HEK293 (cell line): ENCODE measurements around the gene CACHD1.

ENCODE experiments used
- CTCF ChIA-PET: fragments of 350-600 bp; formaldehyde crosslinking; extraction: SDS; loops from one replicate; lab custom pipeline; 2021; ENCODE audit warnings: antibody characterized with exemption; lab: Yijun Ruan, JAX
- POLR2A ChIA-PET: fragments of 300-600 bp; formaldehyde crosslinking; extraction: SDS; loops from one replicate; lab custom pipeline; 2020; ENCODE audit warnings: antibody characterized with exemption, inconsistent platforms; lab: Yijun Ruan, JAX
- H3K27ac ChIP-seq: fragments of 200-500 bp; sonication (Bioruptor generic); 2 replicates; pipeline ENCODE4 v1.5.1; 2014; ENCODE audit warnings: low read depth, low read length, control low read depth, inconsistent platforms; ENCODE audit errors: extremely low read depth
- H3K36me3 ChIP-seq, 2 experiments: fragments of 200-500 bp in 1 of 2; sonication (Bioruptor generic) in 1 of 2; 1 replicate in 1 of 2; 2 replicates in 1 of 2; pipeline ENCODE4 v1.5.1; 2014 to 2017; ENCODE audit warnings: inconsistent platforms in 2 of 2, low read length in 2 of 2; ENCODE audit not compliant: control insufficient read depth in 2 of 2, insufficient read depth in 1 of 2
- H3K4me1 ChIP-seq: fragments of 200-500 bp; sonication (Bioruptor generic); 2 replicates; pipeline ENCODE4 v1.5.1; 2014; ENCODE audit warnings: mild to moderate bottlenecking, low read length, inconsistent platforms; ENCODE audit not compliant: control insufficient read depth, insufficient read depth
- H3K4me3 ChIP-seq: 2 replicates; pipeline ENCODE4 v1.5.1; 2011; ENCODE audit warnings: low read depth, mild to moderate bottlenecking, control low read depth, low read length, moderate library complexity
- H3K9me3 ChIP-seq: fragments of 200-500 bp; sonication (Bioruptor generic); 2 replicates; pipeline ENCODE4 v1.5.1; 2014; ENCODE audit warnings: low read depth, low read length, inconsistent platforms; ENCODE audit not compliant: control insufficient read depth, insufficient read depth
- HOXD13 ChIP-seq: sonication (generic); formaldehyde crosslinking; IDR thresholded peaks from 2 replicates; pipeline ENCODE4 v1.8.0; 2022; ENCODE audit warnings: missing genetic modification reagents, borderline replicate concordance
- MEIS1 ChIP-seq: sonication (generic); formaldehyde crosslinking; IDR thresholded peaks from 2 replicates; pipeline ENCODE4 v1.8.1; 2022; ENCODE audit warnings: missing genetic modification reagents, mild to moderate bottlenecking, borderline replicate concordance
- ZNF16 ChIP-seq: fragments of 450-650 bp; formaldehyde crosslinking; IDR thresholded peaks from 2 replicates; pipeline ENCODE4 v1.5.1; 2016; ENCODE audit warnings: low read depth, missing biosample characterization, missing genetic modification characterization
- ZNF223 ChIP-seq: fragments of 450-650 bp; formaldehyde crosslinking; IDR thresholded peaks from 2 replicates; pipeline ENCODE4 v1.5.1; 2016; ENCODE audit warnings: missing biosample characterization, missing genetic modification characterization
- ZNF292 ChIP-seq: fragments of 450-650 bp; formaldehyde crosslinking; IDR thresholded peaks from 2 replicates; pipeline ENCODE4 v1.5.1; 2016; ENCODE audit warnings: low read depth, missing biosample characterization, missing genetic modification characterization, borderline replicate concordance
- ZNF529 ChIP-seq: fragments of 450-650 bp; formaldehyde crosslinking; IDR thresholded peaks from 2 replicates; pipeline ENCODE4 v1.5.1; 2017; ENCODE audit warnings: missing genetic modification characterization, missing biosample characterization; ENCODE audit not compliant: insufficient replicate concordance
- ZNF624 ChIP-seq: fragments of 450-650 bp; formaldehyde crosslinking; IDR thresholded peaks from 2 replicates; pipeline ENCODE4 v1.5.1; 2017; ENCODE audit warnings: missing biosample characterization, missing genetic modification characterization
- ZNF629 ChIP-seq: fragments of 450-650 bp; formaldehyde crosslinking; IDR thresholded peaks from 2 replicates; pipeline ENCODE4 v1.5.1; 2017; ENCODE audit warnings: missing biosample characterization, missing genetic modification characterization
- ZNF768 ChIP-seq: fragments of 450-650 bp; formaldehyde crosslinking; IDR thresholded peaks from 2 replicates; pipeline ENCODE4 v1.5.1; 2018; ENCODE audit warnings: missing biosample characterization, mild to moderate bottlenecking, missing genetic modification characterization
- ZNF777 ChIP-seq: fragments of 450-650 bp; formaldehyde crosslinking; IDR thresholded peaks from 2 replicates; pipeline ENCODE4 v1.5.1; 2017; ENCODE audit warnings: missing biosample characterization, missing genetic modification characterization, borderline replicate concordance
- ZSCAN23 ChIP-seq: fragments of 450-650 bp; formaldehyde crosslinking; IDR thresholded peaks from 2 replicates; pipeline ENCODE4 v1.5.1; 2016; ENCODE audit warnings: missing biosample characterization, missing genetic modification characterization
- TF ChIP-seq, protein P1 (sequence below): fragments of 450-650 bp; formaldehyde crosslinking; IDR thresholded peaks from 2 replicates; pipeline ENCODE4 v1.5.1; 2016; ENCODE audit warnings: missing biosample characterization, missing genetic modification characterization
- TF ChIP-seq, protein P2 (sequence below): fragments of 450-650 bp; formaldehyde crosslinking; IDR thresholded peaks from 2 replicates; pipeline ENCODE4 v1.5.1; 2016; ENCODE audit warnings: missing biosample characterization, missing genetic modification characterization
- TF ChIP-seq, protein P3 (sequence below): fragments of 450-650 bp; formaldehyde crosslinking; IDR thresholded peaks from 2 replicates; pipeline ENCODE4 v1.5.1; 2016; ENCODE audit warnings: missing biosample characterization, missing genetic modification characterization
- TF ChIP-seq, protein P4 (sequence below): fragments of 450-650 bp; formaldehyde crosslinking; IDR thresholded peaks from 2 replicates; pipeline ENCODE4 v1.5.0; 2017; ENCODE audit warnings: missing biosample characterization, missing genetic modification characterization, borderline replicate concordance

The CACHD1 gene

DNA sequence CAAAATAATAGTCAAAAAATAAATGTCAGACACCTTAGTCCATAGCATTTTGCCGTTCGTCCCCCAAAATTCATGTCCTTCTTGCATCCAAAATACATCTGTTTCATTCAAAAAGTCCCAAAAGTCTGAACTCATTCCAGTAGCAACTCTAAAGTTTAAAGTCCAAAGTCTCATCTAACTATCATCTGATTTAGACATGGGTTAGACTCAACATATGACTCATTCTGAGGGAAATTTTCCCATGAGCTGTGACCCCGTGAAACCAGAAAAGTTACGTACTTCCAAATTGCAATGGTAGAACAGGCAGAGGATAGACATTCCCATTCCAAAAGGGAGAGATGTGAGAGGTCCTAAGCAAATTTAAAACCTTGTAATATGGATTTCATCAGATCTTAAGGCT is 48.6 kb upstream of the CACHD1 start:
- no peak for TF ChIP-seq ZNF529 (tag by site-specific recombination)
- TF ChIP-seq HOXD13 (CRISPR knock-in tag): no peak
- TF ChIP-seq ZNF629: no peak
- TF ChIP-seq, protein P1, sequence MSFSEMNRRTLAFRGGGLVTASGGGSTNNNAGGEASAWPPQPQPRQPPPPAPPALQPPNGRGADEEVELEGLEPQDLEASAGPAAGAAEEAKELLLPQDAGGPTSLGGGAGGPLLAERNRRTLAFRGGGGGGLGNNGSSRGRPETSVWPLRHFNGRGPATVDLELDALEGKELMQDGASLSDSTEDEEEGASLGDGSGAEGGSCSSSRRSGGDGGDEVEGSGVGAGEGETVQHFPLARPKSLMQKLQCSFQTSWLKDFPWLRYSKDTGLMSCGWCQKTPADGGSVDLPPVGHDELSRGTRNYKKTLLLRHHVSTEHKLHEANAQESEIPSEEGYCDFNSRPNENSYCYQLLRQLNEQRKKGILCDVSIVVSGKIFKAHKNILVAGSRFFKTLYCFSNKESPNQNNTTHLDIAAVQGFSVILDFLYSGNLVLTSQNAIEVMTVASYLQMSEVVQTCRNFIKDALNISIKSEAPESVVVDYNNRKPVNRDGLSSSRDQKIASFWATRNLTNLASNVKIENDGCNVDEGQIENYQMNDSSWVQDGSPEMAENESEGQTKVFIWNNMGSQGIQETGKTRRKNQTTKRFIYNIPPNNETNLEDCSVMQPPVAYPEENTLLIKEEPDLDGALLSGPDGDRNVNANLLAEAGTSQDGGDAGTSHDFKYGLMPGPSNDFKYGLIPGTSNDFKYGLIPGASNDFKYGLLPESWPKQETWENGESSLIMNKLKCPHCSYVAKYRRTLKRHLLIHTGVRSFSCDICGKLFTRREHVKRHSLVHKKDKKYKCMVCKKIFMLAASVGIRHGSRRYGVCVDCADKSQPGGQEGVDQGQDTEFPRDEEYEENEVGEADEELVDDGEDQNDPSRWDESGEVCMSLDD (tag by site-specific recombination): no peak
- TF ChIP-seq ZNF777 (tag by site-specific recombination): no peak
- no peak for TF ChIP-seq ZNF624
- TF ChIP-seq MEIS1: no peak
- TF ChIP-seq ZNF292 (tag by site-specific recombination): no peak
- TF ChIP-seq, protein P2, sequence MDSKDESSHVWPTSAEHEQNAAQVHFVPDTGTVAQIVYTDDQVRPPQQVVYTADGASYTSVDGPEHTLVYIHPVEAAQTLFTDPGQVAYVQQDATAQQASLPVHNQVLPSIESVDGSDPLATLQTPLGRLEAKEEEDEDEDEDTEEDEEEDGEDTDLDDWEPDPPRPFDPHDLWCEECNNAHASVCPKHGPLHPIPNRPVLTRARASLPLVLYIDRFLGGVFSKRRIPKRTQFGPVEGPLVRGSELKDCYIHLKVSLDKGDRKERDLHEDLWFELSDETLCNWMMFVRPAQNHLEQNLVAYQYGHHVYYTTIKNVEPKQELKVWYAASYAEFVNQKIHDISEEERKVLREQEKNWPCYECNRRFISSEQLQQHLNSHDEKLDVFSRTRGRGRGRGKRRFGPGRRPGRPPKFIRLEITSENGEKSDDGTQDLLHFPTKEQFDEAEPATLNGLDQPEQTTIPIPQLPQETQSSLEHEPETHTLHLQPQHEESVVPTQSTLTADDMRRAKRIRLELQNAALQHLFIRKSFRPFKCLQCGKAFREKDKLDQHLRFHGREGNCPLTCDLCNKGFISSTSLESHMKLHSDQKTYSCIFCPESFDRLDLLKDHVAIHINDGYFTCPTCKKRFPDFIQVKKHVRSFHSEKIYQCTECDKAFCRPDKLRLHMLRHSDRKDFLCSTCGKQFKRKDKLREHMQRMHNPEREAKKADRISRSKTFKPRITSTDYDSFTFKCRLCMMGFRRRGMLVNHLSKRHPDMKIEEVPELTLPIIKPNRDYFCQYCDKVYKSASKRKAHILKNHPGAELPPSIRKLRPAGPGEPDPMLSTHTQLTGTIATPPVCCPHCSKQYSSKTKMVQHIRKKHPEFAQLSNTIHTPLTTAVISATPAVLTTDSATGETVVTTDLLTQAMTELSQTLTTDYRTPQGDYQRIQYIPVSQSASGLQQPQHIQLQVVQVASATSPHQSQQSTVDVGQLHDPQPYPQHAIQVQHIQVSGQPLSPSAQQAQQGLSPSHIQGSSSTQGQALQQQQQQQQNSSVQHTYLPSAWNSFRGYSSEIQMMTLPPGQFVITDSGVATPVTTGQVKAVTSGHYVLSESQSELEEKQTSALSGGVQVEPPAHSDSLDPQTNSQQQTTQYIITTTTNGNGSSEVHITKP (tag by site-specific recombination): no peak
- TF ChIP-seq, protein P3, sequence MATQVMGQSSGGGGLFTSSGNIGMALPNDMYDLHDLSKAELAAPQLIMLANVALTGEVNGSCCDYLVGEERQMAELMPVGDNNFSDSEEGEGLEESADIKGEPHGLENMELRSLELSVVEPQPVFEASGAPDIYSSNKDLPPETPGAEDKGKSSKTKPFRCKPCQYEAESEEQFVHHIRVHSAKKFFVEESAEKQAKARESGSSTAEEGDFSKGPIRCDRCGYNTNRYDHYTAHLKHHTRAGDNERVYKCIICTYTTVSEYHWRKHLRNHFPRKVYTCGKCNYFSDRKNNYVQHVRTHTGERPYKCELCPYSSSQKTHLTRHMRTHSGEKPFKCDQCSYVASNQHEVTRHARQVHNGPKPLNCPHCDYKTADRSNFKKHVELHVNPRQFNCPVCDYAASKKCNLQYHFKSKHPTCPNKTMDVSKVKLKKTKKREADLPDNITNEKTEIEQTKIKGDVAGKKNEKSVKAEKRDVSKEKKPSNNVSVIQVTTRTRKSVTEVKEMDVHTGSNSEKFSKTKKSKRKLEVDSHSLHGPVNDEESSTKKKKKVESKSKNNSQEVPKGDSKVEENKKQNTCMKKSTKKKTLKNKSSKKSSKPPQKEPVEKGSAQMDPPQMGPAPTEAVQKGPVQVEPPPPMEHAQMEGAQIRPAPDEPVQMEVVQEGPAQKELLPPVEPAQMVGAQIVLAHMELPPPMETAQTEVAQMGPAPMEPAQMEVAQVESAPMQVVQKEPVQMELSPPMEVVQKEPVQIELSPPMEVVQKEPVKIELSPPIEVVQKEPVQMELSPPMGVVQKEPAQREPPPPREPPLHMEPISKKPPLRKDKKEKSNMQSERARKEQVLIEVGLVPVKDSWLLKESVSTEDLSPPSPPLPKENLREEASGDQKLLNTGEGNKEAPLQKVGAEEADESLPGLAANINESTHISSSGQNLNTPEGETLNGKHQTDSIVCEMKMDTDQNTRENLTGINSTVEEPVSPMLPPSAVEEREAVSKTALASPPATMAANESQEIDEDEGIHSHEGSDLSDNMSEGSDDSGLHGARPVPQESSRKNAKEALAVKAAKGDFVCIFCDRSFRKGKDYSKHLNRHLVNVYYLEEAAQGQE (tag by site-specific recombination): no peak
- no peak for TF ChIP-seq ZNF16 (tag by site-specific recombination)
- TF ChIP-seq, protein P4, sequence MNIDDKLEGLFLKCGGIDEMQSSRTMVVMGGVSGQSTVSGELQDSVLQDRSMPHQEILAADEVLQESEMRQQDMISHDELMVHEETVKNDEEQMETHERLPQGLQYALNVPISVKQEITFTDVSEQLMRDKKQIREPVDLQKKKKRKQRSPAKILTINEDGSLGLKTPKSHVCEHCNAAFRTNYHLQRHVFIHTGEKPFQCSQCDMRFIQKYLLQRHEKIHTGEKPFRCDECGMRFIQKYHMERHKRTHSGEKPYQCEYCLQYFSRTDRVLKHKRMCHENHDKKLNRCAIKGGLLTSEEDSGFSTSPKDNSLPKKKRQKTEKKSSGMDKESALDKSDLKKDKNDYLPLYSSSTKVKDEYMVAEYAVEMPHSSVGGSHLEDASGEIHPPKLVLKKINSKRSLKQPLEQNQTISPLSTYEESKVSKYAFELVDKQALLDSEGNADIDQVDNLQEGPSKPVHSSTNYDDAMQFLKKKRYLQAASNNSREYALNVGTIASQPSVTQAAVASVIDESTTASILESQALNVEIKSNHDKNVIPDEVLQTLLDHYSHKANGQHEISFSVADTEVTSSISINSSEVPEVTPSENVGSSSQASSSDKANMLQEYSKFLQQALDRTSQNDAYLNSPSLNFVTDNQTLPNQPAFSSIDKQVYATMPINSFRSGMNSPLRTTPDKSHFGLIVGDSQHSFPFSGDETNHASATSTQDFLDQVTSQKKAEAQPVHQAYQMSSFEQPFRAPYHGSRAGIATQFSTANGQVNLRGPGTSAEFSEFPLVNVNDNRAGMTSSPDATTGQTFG (tag by site-specific recombination): no peak
- no peak for TF ChIP-seq ZNF768 (tag by site-specific recombination)
- no peak for TF ChIP-seq ZNF223 (tag by site-specific recombination)
- TF ChIP-seq ZSCAN23 (tag by site-specific recombination): no peak
- TF ChIP-seq, all 188 proteins: peak for 0
- H3K4me3 ChIP-seq: no peak overlapping the region
- H3K9me3 ChIP-seq: no peaks in the 10 kb centered on the region
- no peak overlapping the region for H3K27ac ChIP-seq
- ChIA-PET CTCF (interaction anchor here (0.6 kb wide), 1 partner anchor 28 kb away, joined by 3 read pairs; no protein-coding TSS in a partner anchor), POLR2A (no interaction called here)
- no peaks in the 10 kb centered on the region for H3K36me3 ChIP-seq
- no peaks in the 10 kb centered on the region for H3K4me1 ChIP-seq
